Stimulated activated CD4-positive, alpha-beta T cell treated with anti-CD3 and anti-CD28 coated beads, Interleukin-12 subunit alpha, Interleukin-12 subunit beta, amount 100 ng/mL, for 24 hours (primary cell): ENCODE results near the gene NCKAP5L.
"Not testable (repeated sequence)": the region's sequence is repeated elsewhere in the genome, so short reads cannot be mapped to it uniquely, and the experiment has no call there.

Experiments used
- DNase-seq, 2 experiments: peaks; one replicate each; pipeline ENCODE4 v3.0.0-alpha.2; 2020; ENCODE audit warnings: low read depth in 2 of 2

The NCKAP5L gene

GRCh38 chr12:49864798-49865090 is 36.5 kb upstream of the NCKAP5L start:
- DNase-seq: no peak

- no peak for DNase-seq
Measured at GRCh38 chr12:49863946-49864797, 36.0 kb upstream of the NCKAP5L start.

GRCh38 chr12:49860921-49861320 is 32.7 kb upstream of the NCKAP5L start:
- DNase-seq: not testable (repeated sequence)

GRCh38 chr12:49855890-49856289 is 27.7 kb upstream of the NCKAP5L start:
- DNase-seq: not testable (repeated sequence)

GRCh38 chr12:49854976-49855375 is 26.8 kb upstream of the NCKAP5L start:
- DNase-seq: no peak

GRCh38 chr12:49853671-49854070 is 25.5 kb upstream of the NCKAP5L start:
- no peak for DNase-seq

- DNase-seq: no peak
Measured at GRCh38 chr12:49847161-49847560, 18.9 kb upstream of the NCKAP5L start.

- no peak for DNase-seq
Measured at GRCh38 chr12:49846032-49846431, 17.8 kb upstream of the NCKAP5L start.

- no peak for DNase-seq
Measured at GRCh38 chr12:49843876-49844437, 15.7 kb upstream of the NCKAP5L start.

GRCh38 chr12:49843411-49843810 is 15.2 kb upstream of the NCKAP5L start:
- DNase-seq: no peak

GRCh38 chr12:49842519-49843352 is 14.5 kb upstream of the NCKAP5L start, which contains the start of gene BCDIN3D:
TSS of gene BCDIN3D (minus strand) at chr12:49843106. CDS start at chr12:49843087, 19 bp downstream.
- peak; percentile 93 to 95 for DNase-seq

GRCh38 chr12:49838973-49839633 is 10.9 kb upstream of the NCKAP5L start:
- peak in 1 of 2 experiments; percentile 14 for DNase-seq

GRCh38 chr12:49832836-49833421 is 4.7 kb upstream of the NCKAP5L start:
- no peak for DNase-seq

GRCh38 chr12:49831717-49832116 is 3.5 kb upstream of the NCKAP5L start:
- DNase-seq: no peak

GRCh38 chr12:49827401-49828099 is 663 bp downstream of the NCKAP5L start:
- DNase-seq: peak; percentile 11 to 30

GRCh38 chr12:49827051-49827400 is 1.2 kb downstream of the NCKAP5L start:
- no peak for DNase-seq

- DNase-seq: no peak
Measured at GRCh38 chr12:49825971-49826421, 2.2 kb downstream of the NCKAP5L start.

- DNase-seq: no peak
Measured at GRCh38 chr12:49825360-49825970, 2.7 kb downstream of the NCKAP5L start.

- DNase-seq: no peak
Measured at GRCh38 chr12:49824895-49825294, 3.3 kb downstream of the NCKAP5L start.

- no peak for DNase-seq
Measured at GRCh38 chr12:49824416-49824815, 3.8 kb downstream of the NCKAP5L start.

GRCh38 chr12:49823951-49824350 is 4.3 kb downstream of the NCKAP5L start:
- DNase-seq: no peak
